Iris pigment epithelial cell (primary cell): ENCODE measurements around the gene SLC6A3.
"Not testable (repeated sequence)": the region's sequence is repeated elsewhere in the genome, so short reads cannot be mapped to it uniquely, and the experiment has no call there.

Source experiments
- DNase-seq: peaks from one replicate; pipeline ENCODE4 v3.0.0-alpha.2; 2011; ENCODE audit warnings: low read depth

SLC6A3 gene

GRCh38 chr5:1440098-1440493, 5.1 kb downstream of the SLC6A3 start:
- DNase-seq: no peak

GRCh38 chr5:1439388-1440097, 5.7 kb downstream of the SLC6A3 start:
- no peak for DNase-seq

- no peak for DNase-seq
Measured at GRCh38 chr5:1438871-1439270, 6.4 kb downstream of the SLC6A3 start.

DNA sequence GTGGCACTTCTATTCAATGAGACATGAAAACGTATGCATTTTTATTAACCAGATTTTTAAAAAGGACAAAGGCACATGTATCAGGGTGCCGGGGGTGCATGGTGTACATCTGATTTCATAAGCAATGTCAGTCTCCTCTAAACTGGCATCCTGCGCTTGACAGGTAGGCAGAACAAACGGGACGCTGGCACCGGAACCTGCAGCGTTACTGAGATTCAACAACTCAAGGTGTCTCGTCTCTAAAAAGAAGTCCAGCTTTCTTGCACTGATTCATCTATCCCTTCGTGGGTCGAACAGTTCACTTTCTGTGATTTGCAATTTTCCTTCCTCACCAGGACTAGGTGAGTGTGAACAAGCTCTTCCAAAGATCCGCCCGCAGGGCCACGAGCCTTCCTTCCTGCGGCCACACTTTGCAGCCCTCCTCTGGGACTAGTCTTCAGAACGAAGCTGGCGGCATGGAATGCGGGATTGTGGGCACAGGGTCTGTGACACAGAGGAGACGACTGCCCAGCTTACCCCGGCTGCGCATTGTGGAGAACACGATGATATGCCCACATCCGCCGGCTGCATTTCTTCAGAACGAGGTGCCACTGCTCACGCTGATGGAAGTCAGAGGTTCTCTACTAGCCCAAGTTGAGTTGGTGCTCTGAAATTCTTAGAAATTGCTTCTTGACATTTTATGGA, 7.2 kb downstream of the SLC6A3 start:
- no peak for DNase-seq

DNA sequence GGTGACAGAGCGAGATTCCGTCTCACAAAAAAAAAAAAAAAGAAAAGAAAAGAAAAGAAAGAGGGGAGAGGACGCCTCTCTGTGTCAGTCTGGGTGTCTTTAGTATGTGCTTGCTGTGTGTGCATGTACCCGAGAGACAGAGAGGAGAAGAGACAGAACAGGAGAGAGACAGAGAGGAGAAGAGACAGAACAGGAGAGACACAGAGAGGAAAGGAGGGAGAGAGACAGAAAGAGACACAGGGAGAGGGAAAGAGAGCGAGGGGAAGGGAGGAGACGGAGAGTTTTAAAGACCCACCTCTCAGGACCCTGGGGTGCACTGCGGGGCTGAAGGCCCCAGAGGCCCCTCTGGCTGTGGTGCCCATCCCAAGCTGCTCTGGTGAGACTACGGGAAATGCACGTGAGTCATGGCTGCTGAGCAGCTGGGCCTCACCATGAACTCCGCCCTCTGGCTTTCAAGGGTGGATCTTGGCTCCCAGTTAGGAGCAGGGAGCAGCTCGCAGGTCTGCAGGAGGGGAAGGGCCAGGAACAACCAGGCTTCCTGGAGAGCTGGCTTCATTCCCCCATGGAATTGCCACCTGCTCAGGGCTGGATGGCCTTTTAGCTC, 7.9 kb downstream of the SLC6A3 start:
- DNase-seq: peak; percentile 14

DNA sequence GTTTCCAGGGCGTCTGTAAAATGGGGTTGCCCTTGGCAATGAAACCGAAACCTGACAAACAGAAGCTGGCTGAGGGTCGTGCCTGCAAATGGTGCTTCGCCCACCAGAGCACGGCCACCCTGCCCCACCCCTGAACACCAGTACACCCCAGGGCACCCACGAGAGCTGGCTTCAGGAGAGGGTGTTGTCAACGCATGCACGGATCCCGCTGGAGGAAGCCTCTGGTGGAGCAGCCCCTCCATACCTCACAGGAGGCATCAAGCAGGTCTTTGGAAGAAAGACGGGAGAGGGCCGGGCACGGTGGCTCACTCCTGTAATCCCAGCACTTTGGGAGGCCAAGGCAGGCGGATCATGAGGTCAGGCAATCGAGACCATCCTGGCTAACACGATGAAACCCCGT, 8.6 kb downstream of the SLC6A3 start:
- DNase-seq: no peak

GRCh38 chr5:1436036-1436435, 9.2 kb downstream of the SLC6A3 start:
- DNase-seq: no peak

DNA sequence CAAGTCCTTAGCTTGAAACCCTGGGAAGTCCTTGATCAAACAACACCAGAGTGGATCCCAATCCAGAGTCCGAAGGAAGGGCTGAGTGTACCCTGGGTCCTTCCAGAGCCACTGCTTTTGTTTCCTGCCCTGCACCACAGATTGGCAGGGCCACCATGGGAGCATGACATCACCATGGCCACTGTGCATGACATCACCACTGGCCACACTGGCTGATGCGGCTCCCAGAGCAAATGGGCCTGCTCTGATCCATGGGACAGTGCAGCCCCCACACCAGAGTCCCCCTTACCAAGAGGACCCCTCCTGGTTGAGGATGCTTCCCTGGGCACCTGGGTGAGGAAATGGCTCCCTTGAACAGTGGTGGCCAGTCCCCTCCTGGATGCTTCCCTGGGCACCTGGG, 9.9 kb downstream of the SLC6A3 start:
- no peak for DNase-seq

DNA sequence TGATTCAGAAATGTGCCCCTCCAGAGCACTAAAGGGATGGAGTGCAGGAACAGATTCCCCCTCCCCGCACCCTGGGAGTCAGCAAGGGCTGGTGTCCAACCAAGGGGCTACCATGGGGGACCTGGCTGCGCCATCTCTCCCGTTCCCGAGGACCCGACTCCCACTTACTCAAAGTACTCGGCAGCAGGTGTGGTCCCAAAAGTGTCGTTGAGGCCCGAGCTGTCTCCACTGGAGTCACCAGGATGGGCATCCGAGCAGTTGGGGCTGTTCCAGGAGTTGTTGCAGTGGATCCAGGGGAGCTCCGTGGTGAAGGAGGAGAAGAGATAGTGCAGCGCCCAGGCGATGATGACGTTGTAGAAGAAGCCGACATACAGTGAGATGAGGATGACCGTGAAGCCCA, 12.9 kb downstream of the SLC6A3 start:
- no peak for DNase-seq

DNA sequence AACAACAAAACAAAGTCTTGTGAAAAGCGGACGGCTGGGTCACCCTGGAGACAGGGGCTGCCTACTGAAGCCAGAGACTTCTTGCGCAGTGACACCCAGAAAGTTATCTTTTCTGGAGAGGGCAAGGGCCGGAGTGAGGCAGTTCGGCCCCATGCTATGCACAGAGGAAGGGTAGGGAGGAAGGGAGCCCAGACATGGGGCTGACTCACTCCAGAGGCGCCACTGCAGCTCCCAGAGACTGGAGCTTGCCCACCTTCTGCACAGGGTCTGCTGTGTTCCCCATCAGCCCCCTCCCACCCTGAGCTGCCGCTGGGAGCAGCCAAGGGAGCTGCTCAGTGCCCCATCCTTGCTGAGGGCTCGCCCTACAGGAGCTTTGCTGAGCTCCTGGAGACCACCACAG, 13.3 kb downstream of the SLC6A3 start:
- DNase-seq: no peak

GRCh38 chr5:1431021-1431811, 14.0 kb downstream of the SLC6A3 start:
- DNase-seq: no peak

GRCh38 chr5:1430121-1430795, 15.0 kb downstream of the SLC6A3 start:
- no peak for DNase-seq

DNA sequence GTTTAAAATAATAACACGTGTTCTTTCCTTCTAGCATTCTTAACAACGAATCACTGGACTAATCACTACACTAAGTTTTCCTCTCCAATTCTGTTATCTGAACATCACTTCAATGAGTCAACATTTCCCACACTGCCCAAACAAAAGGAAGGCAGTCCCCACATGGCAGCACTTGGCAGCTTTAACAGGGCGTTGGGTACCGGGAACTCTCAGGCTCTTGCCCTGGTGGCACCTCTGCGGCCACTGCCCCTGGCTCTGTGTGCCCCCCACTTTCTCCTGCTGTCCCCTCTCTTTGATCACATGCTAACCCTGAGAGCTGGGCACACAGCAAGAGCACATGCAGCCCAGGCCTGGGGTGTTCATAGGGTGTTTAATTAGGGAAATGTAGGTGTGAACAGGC, 15.7 kb downstream of the SLC6A3 start:
- DNase-seq: no peak

DNA sequence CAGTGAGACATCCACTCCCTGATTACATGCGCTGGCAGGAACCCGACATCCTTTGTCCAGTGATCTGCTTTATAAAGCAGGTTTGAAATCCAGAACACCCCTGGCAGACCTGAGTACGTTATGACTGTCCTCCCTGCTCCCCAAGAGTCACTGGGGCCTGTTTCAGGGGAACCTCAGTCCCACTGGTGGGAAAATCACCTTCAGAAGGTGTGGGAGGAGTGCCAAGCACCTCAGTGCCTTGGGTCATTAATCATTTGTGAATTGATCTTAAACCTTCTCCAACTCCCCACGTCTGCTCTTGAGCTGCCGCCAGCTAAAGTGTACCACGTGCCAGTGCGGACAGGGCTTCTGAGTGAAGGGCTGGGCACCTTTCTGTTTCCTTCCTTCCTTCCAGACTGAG, 16.2 kb downstream of the SLC6A3 start:
- no peak for DNase-seq

GRCh38 chr5:1428107-1428506, 17.1 kb downstream of the SLC6A3 start:
- no peak for DNase-seq

GRCh38 chr5:1424716-1425115, 20.5 kb downstream of the SLC6A3 start:
- no peak for DNase-seq

- DNase-seq: no peak
Measured at GRCh38 chr5:1423901-1424603, 21.2 kb downstream of the SLC6A3 start.

DNA sequence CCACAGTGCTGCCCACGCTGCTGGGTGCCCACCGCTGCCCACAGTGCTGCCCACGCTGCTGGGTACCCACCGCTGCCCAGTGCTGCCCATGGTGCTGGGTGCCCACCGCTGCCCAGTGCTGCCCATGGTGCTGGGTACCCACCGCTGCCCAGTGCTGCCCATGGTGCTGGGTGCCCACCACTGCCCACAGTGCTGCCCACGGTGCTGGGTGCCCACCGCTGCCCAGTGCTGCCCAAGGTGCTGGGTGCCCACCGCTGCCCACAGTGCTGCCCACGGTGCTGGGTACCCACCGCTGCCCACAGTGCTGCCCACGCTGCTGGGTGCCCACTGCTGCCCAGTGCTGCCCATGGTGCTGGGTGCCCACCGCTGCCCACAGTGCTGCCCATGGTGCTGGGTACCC, 22.7 kb downstream of the SLC6A3 start:
- DNase-seq: not testable (repeated sequence)

DNA sequence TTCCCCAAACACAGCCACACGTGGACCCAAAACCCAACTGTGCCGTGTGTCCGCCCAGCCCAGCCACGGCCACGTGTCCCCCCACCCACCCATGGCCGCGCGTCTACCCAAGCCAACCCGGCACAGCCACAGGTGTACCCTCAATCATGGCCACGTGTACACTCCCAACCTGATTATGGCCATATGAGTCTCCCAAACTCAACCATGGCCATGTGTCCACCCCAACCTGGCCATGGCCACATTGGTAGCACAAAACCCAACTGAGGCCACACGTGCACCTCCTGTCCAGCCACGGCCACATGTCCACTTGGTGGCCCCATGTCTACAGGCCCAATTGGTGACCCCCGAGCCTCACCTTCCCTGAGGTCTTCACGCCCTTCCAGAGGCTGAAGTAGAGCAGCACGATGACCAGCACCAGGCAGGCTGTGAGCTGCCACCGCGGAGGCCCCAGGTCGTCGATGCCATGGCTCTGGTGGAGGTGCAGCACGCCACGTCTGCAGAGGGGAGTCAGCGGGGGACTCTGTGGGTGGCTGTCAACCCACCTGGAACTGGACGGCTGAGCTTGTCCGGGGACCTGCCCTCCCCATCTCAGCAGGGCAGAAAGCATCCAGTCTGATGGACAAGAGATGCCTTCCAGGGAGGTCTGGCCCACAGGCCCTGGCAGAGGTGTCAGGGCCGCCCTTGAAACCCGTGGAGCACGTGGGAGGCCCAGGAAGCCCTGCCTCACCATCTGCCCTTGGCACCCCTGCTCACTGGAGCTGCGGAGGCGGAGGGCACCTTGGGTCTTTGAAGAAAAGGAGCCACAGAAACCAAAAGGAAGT, 23.5 kb downstream of the SLC6A3 start:
- DNase-seq: no peak
